GM18951 (cell line): ENCODE results near the gene LRP1B.

ENCODE experiments used
- POLR2A ChIP-seq: IDR thresholded peaks from 4 replicates; pipeline ENCODE4 v1.6.1; 2011; ENCODE audit warnings: mild to moderate bottlenecking; ENCODE audit not compliant: insufficient read length, insufficient read depth; ENCODE audit errors: extremely low read depth
- in situ Hi-C: fragments of 300-500 bp; cut with MboI; formaldehyde crosslinking; loops from one replicate; pipeline ENCODE4 v1.12.0; 2022; ENCODE audit warnings: low sequenced_read_pairs, mixed read lengths, inconsistent platforms; ENCODE audit not compliant: unreplicated experiment

Gene LRP1B

DNA sequence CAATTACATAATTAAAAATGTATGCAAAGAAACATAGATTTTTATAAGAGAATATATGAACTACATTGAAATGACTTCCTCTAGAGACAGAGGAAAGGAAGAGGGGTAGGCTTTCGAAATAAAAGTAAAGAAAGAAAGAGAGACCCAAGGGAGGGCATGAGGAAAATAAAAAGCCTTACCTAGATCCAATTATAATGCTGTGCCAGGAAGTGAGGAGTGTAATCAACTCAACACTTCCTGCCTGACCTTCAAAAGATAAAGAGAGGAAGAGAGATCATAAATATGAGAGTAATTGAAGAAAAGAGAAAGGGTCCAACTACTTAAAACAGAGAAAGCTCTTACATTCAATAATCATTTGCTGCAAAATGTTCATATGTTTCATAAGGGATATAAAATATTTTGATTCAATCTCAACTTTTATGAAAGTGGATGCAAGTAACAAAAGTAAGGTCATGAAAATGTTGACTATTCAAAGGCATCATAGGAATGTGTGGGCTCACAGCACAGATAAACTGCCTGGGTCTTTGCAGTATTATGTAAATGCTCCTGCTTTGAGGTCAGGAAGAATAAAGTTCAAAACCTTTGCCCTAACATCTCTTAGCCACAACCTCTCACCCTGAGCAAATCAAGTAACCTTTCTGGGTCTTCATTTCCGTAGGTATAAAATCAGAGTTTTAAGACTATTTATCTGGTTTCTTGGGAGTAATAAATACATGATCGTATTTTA lies 1237.7 kb downstream of the LRP1B start:
- no peak for TF ChIP-seq POLR2A
- in situ Hi-C loops, result no loop called here

DNA sequence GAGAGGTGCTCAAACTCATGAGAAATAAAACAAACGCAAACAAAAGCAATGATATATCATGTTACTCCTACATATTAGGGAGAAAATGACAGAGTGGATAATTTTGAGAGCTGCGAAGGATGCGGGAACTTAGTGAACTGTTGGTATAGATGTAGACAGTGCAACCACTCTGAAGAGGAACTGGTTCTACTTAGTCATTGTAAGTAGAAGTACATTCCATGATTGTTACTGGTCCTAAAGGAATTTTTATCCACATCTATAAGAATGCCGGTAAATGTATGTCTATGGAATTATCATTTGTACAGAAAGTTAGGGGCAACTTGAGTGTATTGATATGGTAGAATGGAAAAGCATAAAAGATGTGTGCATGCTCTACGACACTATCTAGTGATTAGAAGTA lies 1238.4 kb downstream of the LRP1B start:
- in situ Hi-C loops, result no loop called here
- no peak for TF ChIP-seq POLR2A

DNA sequence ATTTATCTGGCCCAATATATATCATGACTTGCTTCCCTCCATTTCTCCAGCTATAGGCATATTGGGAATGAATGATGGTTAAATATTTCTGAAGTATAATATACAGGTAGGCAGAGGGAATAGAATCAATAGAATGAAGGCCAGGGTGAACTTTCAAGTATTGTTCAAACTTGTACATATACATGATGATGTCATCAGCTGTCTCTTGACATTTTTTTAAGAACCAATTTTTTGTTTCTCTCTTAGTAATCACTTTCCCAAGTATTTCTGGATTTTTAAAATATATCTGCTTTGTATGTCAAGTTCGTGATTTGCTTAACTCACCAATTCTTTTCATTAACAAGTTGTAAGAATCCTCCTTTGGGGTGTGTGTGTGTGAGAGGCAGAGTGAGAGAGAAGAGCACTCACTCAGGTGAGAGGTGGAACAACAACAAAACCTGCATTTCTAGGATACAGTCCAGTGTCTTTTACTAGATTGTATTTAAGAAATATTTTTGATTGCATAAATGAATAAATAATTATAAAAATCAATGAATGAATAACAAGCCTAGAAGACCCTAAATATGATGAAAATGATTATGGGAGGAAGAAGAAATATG lies 1239.1 kb downstream of the LRP1B start:
- in situ Hi-C loops, result no loop called here
- no peak for TF ChIP-seq POLR2A

DNA sequence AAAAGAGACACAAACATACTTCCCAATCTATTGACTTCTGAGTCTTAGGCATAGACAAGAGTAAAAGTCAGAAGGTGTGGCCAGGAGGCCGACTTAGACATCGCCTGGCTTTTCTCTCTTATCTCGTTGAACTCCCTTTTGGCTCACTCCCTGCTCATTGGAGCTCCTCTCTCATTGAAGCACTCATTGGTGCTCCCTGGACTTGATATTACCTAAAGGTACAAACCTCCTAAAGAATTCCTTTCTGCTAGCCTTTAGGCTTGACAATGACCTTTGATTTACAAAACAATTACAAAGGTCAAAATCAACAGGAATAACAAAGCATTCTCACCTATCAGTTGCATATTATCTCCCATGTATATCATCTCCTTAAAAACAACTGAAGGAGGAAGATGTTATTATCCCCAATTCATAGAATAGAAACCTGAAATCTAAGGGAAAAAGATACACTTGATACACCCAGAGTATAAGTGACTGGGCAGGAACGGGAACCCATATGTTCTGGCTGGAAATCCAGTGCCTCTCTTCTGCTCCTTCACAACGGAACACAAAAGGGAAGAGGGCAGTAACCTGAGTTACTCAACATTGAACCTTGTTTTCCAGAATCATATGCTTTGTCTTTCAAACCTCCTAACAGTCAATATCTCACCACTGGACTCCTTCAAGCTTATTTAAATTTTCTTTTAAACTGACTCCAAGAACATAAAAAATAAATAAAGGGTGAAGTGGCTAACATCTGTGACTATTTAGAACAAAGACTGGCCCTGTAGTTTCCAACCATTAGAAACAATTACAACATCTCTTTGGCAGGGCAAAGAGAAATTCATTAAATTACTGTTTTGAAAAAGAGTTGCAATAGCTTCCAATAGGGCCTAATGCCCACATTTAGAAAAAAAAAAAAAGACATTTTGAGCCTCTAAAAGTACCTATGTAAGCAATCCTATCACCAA lies 1247.9 kb downstream of the LRP1B start:
- TF ChIP-seq POLR2A, result no peak
- in situ Hi-C loops, result no loop called here

DNA sequence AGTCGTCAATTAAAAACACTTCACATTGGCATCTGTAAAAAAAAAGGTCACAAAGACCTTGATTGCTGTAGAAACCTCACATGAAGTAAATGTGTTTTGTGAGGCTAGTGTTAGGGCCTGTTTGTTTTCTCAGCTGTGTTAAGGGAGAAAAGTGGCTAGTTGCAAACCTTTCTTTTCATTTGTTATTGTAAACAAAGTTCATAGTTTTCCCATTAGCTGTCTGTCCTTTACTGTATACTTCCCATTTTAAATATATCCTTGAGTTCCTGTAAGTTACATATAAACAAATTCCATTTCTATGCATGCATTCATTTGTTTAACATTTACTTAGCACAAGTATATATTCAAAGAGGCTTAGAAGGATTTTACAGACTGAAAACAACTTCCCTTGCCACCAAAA lies 1250.2 kb downstream of the LRP1B start:
- no peak for TF ChIP-seq POLR2A
- in situ Hi-C loops, result no loop called here

DNA sequence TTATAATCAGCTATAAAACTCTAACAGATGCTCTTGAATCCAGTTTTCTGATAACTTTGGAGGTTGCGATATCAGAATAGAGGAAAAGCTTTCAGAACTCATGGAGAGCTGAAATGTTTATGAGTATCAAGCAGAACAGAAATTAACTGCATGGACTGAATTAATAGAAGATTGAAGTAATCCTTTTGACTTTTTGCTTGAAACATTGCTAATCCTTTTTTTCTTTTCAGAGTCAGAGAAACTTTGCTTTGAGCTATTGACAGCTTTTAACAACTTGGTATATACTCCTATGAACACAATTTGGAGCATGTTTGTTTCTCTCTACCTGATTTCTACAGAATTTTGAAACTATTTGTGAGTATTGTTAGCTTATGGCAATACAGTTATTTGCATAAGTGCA lies 1254.8 kb downstream of the LRP1B start:
- no peak for TF ChIP-seq POLR2A
- in situ Hi-C loops, result no loop called here

DNA sequence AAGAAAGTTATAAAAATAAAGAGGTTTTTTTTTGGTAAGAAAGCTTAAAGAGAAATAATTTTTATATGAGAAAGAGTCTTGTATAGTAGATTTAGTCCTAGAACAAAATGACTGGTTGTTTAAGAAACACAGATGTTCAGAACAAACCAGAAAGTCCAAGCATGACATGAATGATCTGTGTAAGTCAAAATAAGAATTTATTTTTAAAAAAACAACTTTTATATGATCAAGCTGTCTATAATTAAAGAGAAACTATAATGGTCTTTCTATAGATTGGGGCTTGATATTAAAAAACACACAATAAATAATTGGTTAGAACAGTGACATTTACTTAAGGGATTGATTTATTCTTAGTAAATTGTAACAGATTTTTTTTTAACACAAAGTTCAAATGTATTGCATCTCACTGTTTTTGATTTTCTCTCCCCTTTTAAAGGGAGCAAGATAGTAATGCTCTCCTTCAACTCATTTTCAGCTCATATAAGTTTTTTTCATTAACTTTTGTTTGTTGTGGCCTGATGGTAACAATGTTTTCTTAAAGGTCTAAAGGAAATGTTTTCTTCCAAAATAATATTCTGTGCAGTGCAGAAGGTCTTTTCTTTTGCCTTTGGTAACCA lies 1256.8 kb downstream of the LRP1B start:
- no peak for TF ChIP-seq POLR2A
- in situ Hi-C loops, result no loop called here

DNA sequence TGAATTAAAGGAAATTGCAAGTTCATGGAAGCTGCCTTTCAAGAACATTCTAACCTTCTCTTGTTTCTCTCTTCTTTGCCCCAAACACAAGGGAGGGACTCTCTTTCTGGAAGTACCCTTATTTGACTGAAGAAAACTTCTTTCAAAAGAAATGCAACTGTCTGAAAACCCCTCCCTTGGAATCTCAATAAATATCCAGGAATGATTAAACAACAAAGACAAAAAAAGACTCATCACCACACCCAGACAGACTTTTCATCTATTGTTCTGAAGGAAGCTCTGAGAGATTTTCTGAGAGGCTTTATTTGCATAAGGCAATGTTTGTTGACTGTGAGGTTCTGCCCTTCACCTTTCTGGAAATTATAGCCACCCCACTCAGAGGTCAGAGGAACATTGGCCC lies 1260.9 kb downstream of the LRP1B start:
- TF ChIP-seq POLR2A, result no peak
- in situ Hi-C loops, result no loop called here

DNA sequence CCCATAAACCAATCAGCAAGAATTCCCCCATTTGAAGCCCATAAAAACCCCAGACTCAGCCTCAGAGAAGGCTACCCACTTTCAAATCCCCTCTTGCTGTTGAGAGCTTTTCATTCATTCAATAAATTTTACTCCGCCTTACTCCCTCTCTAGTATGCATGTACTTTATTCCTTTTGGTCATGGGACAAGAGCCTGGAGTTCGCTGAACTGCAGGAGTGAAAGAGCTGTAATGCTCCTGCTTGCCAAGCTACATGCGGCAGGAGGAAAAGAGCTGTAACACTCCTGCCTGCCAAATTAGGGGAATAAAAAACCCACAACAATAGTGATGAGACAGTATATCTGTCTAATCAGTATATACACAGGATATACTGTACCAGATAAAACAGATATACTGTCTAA lies 1261.7 kb downstream of the LRP1B start:
- no peak for TF ChIP-seq POLR2A
- in situ Hi-C loops, result no loop called here

DNA sequence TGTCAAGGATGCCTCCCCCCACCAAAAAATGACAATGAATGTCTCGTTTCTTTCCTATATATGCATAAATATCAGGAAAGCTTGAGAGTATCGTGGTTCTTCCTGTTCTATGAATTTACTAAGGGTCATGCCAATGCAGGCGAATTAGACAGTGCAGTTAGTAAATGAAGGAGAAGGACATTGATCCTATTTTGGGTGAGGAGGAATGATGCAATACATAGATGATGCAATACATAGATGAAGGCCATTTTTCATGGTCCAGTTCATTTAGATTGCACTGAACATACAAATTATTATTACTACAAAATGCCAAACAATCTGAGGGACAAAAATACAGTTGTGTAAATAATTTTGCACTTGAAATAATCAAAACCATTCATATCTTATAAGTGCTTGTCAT lies 1265.0 kb downstream of the LRP1B start:
- in situ Hi-C loops, result no loop called here
- no peak for TF ChIP-seq POLR2A

DNA sequence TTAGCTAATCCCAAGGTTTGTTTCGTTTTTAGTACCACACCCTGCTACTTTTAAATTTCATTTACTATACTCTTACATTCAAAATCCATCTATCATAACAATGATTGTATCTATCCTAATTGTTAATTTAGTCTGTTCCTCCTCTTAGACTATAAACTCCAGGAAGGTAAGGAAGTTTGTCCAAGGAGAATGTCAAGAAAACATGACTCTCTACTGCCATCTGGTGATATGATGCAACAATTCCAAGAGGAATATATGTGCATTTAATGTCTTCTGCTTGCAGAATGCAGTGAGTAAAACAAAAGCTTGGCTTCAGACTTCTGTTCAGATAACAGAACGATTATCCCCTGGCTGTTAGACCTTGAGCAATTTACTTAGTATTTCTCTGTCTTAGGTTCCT lies 1267.1 kb downstream of the LRP1B start:
- no peak for TF ChIP-seq POLR2A
- in situ Hi-C loops, result no loop called here

DNA sequence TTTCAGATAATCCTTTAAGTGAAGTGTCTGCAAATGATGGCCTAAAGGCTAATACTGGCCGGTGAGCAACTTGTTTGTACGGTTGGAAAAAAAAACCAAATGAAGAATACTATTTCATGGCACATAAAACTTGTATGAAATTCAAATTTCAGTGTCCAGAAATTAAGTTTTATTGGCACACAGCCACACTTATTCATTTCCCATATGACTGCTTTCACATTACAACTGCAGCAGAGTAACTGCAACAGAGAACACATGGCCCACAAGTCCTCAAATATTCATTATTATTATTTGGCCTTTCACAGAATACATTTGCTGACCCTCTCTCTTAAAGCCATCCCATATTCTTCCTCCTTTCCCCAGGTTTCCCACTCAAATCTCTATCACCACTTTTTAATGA lies 1268.6 kb downstream of the LRP1B start:
- TF ChIP-seq POLR2A, result no peak
- in situ Hi-C loops, result no loop called here

DNA sequence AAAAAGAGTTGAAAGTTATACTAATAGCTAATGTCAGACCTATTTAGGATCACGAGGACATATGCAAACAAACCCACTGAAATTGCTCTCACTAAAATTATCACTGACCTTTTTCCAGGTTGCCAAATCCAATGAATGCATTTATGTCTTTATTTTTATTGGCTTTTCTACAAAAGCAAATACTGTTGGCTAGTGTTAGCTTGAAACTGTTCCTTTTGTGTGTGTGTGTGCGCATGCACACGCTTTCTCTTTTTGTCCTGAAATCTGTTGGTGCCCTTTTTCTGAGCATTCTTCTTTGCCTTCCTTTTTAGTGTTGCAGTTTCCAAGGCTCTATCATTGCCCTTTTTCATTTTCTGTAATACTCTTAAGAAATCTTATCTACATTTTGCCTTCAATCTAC lies 1269.2 kb downstream of the LRP1B start:
- TF ChIP-seq POLR2A, result no peak
- in situ Hi-C loops, result no loop called here
